Sigmoid colon (tissue), 4 donors: ENCODE measurements around the gene SERINC1.

Source experiments
- POLR2A ChIP-seq, 2 donors: fragments of 450-650 bp; IDR thresholded peaks; one replicate each; pipeline ENCODE4 v1.6.1; 2016; ENCODE audit warnings: antibody characterized with exemption in 2 of 2, mild to moderate bottlenecking in 2 of 2, moderate library complexity in 2 of 2
- POLR2AphosphoS5 ChIP-seq, 4 donors: sonication (generic); formaldehyde crosslinking; IDR thresholded peaks; one replicate each; pipeline ENCODE4 v1.6.1; 2017; ENCODE audit warnings: antibody characterized with exemption in 4 of 4
- TF ChIP-seq, protein P1 (sequence below), 4 experiments: fragments of 450-650 bp in 3 of 4; fragments of 200-600 bp in 1 of 4; IDR thresholded peaks; one replicate each; pipeline ENCODE4 v1.5.1; 2016 to 2019; ENCODE audit warnings: antibody characterized with exemption in 4 of 4, mild to moderate bottlenecking in 3 of 4, moderate library complexity in 2 of 4

DNA sequence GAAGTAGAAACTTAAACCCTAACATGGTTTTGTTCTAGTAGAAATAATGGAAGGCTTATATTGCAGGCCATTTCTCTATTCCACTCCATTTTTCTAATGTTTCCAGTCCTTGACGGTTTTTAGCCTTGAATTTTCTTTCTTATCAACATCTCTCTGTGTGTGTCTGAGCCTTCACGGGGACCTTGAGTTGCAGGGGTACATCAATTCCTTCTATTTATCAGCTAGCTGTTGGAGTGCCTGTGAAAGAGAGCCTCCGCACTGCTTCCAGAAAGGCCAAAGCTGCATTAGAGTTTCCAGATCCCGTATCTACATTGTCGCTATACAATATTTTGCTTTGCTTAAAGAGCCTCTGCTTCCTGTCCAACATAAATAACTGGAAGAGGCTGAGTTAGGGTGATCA lies 77.6 kb downstream of the SERINC1 start:
- TF ChIP-seq, protein P1, sequence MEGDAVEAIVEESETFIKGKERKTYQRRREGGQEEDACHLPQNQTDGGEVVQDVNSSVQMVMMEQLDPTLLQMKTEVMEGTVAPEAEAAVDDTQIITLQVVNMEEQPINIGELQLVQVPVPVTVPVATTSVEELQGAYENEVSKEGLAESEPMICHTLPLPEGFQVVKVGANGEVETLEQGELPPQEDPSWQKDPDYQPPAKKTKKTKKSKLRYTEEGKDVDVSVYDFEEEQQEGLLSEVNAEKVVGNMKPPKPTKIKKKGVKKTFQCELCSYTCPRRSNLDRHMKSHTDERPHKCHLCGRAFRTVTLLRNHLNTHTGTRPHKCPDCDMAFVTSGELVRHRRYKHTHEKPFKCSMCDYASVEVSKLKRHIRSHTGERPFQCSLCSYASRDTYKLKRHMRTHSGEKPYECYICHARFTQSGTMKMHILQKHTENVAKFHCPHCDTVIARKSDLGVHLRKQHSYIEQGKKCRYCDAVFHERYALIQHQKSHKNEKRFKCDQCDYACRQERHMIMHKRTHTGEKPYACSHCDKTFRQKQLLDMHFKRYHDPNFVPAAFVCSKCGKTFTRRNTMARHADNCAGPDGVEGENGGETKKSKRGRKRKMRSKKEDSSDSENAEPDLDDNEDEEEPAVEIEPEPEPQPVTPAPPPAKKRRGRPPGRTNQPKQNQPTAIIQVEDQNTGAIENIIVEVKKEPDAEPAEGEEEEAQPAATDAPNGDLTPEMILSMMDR (IDR thresholded peaks at IDR 0.05), result no peak
- TF ChIP-seq POLR2A (IDR thresholded peaks at IDR 0.05) (no peak), POLR2AphosphoS5 (IDR thresholded peaks at IDR 0.05) (no peak)
